DMS53 (cell line): ENCODE measurements around the gene GSTCD.
"Not testable (repeated sequence)": the region's sequence is repeated elsewhere in the genome, so short reads cannot be mapped to it uniquely, and the experiment has no call there.

Experiments
- DNase-seq: peaks from one replicate; lab custom pipeline; 2025; lab: John Stamatoyannopoulos, UW

The GSTCD gene, protein sequence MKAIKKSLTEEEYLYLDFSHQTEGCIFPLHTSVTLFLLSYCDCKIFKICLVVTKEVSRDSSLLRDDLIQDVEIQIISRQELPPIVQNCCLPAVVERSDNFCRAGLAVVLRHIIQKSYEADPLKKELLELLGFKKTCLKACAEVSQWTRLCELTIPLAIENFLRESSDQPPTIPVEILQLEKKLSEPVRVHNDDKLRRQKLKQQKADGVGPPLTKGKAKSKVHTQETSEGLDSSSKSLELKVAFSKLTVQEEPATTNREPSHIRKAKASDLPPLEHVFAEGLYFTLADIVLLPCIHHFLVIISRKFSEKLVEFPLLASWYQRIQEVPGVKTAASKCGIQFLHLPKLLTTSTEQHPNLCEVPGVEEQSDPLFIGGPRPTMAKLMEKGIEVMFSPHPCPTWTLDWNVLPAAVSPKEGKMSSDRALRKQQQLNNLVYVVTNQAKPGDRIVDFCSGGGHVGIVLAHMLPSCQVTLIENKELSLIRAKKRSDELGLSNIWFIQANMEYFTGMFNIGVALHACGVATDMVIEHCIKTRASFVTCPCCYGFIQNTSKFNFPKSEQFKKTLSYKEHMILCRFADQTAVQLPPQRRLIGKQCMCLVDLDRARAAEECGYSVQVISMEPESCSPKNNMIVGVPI

DNA sequence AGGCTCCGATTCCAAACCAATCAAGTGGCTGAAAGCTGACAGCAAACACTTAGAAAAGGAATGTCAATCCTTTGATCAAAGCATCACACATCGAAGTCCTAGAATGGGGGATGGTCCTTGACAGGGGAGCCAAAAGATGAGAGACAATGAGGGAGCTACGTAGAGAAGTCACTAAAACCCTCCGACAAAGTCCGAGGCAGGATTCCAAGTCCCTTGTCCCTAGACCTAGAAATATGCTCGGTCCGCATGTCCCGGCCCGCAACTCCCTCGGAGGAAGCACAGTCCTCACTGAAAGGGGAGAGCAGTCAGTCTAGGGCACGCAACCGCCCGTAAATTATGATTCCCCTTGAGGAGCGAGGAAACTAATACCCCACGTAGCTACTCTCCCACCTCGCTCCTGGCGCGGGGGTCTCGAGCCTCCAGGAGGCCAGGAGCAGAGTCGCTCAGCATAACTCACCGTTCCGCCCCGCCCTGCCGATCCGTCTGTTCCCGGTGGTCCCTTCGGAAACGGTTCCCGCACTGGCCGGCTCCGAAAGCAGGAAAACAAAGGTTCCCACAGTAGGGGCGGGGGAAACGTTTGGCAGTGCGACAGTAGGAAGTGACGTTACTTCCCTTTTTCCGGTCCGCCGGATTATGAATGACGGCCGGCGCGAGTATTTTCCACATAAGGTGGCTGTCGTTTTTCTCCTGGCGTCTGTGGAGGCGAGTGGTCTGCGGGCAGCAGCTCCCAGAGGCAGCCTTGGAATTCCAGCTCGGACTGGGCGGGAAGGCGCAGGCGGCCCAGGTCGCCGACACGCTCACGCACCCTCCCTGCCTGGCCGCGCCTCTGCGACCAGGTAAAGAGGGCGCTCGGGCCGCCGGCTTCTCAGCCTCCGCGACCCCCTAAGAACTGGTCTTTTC lies at the start of gene GSTCD, which contains the start of gene INTS12:
GSTCD (plus strand) TSS at position 604 of the 900 bp plus-strand sequence. CDS start 8,830 bp downstream, outside the sequence.
INTS12 (minus strand) TSS at position 509 of the 900 bp plus-strand sequence. CDS start 8,684 bp downstream, outside the sequence.
- DNase-seq = peak; percentile 95

DNA sequence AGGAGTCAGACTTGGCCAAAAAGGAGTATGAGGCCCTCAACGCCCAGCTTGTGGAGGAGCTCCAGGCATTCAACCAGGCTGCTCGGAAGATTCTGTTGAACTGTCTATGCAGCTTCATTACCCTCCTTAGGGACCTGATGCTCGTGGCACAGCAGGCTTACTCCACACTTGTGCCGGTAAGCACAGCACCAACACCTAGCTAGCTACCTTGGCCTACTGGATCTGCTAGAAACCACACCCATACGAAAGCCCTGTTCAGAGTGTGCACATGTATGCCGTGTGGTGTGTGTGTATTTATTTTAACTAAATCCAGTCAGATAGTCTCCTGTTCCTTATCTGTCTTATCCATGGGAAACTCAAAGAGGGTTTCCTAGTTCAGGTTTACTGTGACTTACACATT lies 49.4 kb upstream of the GSTCD start:
- no peak for DNase-seq

DNA sequence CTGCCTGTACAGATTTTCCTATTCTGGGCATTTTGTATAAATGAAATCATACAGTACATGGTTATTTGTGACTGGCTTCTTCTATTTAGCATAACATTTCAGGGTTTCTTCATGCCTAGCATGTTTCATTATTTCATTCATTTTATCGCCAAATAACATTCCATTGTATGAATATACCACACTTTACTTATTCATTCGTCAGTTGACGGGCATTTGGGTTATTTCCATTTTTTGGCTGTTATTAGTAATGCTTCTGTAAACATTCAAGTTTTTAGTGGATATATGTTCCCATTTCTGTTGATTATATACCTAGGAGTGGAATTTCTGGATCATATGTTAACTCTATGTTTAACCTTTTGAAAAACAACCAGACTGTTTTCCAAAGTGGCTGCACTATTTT lies 47.6 kb upstream of the GSTCD start:
- no peak for DNase-seq

DNA sequence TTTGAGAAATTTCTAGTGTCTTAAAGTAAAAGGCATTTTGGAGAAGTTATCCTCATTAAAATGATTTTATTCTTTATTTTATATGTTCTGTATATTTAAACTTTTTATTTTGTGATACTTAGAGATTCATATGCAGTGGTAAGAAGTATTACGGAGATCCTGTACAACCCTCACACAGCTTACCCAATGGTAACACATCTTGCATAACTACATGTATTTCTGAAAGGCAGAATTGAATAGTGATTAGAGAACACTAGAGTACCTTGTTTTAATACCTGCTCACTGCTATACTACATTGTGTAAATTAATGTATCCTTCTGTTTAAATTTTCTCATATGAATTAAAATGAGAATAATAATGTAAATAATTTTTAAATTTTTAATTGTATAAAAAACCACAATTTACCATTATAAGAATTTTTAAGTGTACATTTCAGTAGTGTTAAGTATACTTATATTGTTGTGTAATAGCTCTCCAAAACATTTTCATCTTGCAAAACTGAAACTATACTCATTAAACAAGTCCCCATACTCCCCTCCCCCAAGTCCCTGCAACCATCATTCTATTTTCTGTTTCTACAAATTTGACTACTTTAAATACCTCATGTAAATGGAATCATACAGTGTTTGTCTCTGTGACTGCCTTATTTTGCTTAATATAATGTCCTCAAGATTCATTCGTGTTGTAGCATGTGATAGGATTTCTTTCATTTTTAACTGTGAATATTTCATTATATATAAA lies 45.5 kb upstream of the GSTCD start:
- DNase-seq = no peak

DNA sequence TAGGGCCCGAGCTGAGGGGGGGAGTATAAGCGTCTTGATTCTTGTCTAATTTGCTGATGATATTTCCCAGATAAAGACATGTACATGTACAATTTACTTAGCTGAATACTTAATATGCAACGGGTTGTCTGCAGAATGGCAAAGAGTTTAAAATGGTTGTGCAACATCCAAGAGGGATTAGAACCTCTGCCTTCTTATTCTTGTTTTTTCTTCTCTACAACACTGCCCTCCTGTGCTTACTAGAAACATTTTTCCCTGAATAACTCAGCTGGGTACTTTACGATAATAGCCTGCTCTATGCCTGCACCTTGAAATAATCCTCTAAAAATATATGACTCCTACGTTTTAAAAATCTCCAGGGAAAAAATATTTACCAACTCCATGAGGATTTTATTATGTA lies 41.9 kb upstream of the GSTCD start:
- peak; percentile 59 for DNase-seq

DNA sequence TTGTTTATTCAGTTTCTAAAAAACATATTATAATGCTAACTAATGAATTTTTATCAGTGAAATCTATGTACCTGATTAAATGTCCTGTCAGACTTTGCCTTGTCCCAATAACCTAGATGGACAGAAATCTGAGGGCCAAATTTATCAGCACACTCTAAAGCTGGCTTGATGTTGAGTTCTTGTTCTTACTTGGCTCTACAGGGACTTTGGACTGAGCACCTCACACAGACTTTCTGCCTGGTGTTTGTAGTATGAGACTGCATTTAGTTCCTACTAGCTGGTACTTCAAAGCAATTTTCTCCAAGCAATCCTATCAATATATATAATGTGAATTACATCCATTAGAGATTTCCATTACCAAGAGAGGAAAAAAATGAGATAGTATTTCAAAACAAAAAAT lies 37.9 kb upstream of the GSTCD start:
- no peak for DNase-seq

DNA sequence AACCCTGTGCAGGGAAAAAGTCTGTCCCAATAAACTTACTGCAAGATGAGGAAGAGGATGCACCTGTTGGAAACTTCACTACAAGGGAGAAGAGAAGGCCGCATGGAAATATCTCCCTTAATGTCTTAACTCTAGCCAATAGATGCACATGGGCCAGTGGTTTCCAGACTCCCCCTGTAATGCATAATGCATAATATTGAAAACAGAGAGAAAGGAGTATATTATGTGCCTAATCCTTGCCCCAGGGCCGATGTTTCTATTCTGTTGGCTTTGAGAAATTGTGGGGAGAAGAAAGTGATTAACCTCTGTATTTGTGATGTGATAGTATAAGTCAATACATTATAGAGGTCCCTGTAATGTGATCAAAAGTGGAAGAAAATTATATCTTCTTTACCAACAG lies 37.3 kb upstream of the GSTCD start:
- DNase-seq = no peak

DNA sequence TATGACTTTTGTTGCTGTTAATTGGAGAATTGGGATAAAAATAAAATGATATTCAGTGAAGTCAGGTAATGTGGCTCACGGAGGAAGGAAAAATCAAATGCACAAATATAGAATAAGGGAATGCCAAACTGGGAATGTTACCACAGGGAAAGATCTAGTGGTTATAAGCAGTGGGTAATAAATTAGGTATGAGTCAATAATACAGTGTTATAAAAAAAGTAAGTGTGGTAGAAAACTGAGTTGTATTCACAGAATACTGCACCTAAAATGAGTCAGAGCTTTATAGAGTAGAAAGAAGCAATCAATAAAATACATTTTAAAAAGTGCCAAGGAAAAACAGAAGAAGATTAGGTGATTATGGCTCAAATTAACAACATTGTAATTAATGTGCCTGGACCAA lies 34.6 kb upstream of the GSTCD start:
- DNase-seq = no peak

DNA sequence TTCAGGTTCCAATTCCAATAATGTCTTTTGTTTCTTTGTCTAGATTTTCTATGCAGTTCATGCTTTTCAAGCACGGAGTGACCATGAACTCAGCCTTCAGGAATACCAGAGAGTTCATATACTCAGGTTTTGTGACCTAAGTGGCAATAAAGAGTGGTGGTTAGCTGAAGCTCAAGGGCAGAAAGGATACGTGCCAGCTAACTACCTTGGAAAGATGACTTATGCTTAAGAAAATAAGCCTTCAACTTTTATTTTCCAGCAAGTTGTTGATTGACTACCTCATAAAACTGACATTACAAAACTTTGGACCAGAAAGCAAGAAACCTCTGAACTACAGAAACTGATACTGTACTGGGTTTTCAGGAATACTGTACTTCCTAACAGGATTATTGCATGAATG lies 30.9 kb upstream of the GSTCD start:
- DNase-seq = no peak

DNA sequence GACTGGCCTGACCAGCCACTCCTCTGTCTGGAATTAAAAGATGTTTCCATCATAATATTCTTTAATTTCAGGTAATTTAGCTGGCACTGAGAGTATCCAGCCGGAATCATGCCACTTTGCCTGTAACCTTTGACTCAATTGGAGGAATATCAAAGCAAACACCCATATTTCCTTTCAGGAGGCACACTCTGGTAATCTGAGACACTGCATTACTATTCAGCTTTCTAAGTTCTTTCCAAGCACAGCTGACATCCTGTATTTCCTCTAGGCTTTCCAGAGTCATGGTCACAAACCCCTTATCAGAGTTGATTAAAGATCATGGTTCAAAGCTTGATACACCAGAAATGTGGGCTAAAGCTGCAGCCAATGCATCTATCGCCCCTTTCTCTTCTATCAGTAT lies 29.4 kb upstream of the GSTCD start:
- DNase-seq = peak; percentile 34

DNA sequence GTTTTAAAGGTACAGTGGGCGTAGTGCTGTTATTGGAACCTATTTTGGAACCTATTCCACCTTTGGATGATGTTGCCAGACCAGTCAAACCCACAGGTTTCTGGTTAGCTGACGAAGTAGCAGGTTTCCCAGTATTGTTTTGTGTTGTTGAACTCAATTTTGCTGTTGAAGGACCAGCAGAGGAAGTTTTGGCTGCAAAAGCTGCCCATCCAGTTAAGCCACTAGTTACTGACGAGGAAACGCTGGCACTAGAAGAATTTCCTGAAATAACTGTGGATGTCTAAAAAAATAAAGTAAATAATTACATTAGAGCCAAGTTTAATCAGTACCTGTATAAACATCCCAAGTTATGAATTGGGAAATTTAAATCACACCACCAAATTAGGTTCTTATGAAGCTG lies 25.5 kb upstream of the GSTCD start:
- DNase-seq = peak; percentile 70

DNA sequence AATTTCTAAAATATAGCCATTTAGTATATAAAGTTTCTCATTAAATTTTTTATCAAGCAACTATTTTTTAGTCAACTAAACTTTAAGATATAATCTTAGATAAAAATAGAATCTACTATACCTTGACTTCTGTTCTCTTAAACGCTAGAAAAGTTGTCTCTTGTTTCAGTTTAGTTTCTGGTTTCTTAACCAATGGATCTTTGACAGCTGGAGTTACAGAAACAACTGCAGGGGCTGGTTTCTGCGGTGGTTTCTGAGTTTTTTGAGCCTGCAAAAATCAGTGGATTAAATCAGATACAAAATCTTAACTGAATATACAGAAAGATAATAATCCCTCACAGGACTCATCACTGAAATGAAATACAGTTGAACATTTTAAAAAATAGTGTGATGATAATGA lies 22.0 kb upstream of the GSTCD start:
- no peak for DNase-seq

DNA sequence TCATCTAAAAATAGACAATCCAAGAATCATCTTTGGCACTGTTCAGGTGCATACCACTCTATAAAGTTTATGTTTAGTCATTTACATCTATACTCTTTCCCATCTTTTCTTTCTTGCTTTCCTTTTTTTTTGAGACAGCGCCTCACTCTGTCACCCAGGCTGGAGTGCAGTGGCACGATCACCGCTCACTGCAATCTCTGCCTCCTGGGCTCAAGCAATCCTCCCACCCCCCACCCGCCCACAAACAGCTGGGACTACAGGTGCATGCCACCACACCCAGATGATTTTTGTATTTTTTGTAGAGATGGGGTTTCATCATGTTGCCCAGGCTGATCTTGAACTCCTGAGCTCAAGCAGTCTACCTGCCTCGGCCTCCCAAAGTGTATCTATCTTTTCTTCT lies 13.8 kb upstream of the GSTCD start:
- peak; percentile 1 for DNase-seq

DNA sequence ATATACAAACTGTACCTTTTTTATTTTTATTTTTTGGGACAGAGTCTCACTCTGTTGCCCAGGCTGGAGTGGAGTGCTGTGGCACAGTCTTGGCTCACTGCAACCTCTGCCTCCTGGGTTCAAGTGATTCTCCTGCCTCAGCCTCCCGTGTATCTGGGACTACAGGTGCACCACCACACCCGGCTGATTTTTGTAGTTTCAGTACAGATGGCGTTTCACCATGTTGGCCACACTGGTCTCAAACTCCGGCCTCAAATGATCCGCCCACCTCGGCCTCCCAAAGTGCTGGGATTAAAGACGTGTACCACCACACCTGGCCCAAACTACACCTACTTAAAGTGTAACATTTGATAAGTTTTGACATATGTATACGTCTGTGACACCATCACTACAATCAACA lies 12.8 kb upstream of the GSTCD start:
- not testable (repeated sequence) for DNase-seq

DNA sequence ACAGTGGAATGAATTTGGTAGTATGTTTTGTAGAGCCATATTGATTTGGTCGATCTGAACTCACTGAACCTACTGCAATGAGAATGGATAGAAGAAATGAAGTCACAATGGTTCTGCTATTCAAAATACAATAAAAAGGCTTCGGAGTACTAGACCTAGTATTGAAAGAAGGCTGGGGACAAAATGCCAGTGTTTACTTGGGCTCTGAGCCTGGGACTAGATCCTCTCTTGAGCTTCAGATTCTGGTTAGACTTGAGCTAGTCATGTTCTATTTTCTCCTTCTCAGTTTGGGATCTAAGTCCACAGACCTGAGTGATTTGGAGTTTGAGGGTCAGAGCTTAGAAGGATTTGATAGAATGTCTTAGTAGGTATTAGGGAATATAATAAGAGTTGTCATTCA lies 10.0 kb upstream of the GSTCD start:
- DNase-seq = no peak

DNA sequence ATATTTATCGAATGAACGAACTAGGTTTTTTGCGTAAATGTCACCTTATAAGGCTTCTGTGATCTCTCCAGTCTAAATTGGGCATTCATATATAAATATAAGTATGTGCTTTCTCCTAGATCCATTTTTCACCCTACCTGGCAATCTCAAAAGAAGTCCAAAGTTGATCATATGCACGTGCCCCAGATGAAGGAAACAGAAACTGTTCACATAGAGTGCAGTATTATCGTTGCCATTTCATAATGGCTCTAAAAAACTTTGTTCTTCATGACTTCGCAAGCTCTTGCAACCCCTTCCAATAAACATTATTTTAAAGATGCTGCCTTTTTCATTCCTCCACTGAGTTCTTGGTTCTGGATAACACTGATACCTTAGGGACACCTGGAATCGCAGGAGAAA lies 803 bp upstream of the GSTCD start:
- no peak for DNase-seq

DNA sequence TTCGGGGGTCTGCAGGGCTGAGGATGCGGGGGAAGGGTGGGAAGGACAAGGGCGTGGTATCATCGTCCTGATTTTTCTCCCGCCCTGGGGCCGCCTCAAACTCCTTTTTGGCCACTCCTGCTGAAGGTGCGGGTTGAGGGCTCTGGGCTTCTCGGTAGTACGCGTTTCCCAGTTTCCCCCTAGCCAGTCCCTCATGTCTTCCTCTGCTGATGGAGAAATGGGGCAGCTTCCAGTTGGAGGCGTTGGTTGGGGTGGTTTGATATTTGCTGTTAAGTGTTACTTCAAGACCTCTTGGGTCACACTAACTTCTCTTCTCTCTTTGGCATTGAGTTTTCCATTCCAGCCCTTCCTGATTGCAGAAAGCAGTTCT lies 482 bp downstream of the GSTCD start:
- peak; percentile 60 for DNase-seq

DNA sequence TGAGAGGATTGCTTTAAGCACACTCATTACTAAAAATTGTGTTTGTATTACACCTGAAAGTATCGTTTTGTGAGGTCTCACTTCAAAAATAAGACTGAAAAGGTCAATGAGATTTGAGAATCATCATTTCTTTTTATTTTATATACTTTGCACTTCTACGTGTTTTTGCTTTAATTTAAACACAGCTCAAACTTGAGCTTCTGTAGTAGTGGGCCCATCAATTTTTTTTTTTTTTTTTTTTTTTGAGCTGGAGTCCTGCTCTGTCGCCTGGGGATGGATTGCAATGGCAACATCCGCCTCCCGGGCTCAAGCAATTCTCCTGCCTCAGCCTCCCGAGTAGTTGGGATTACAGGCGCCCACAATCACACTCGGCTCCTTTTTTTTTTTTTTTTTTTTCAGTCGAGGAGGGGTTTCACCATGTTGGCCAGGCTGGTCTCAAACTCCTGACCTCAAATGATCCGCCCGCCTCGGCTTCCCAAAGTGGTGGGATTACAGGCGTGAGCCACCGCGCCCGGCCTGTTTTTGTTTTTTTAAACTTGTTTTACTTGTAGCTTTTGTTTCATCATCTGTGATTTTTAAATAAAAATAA lies 1.5 kb downstream of the GSTCD start:
- no peak for DNase-seq

DNA sequence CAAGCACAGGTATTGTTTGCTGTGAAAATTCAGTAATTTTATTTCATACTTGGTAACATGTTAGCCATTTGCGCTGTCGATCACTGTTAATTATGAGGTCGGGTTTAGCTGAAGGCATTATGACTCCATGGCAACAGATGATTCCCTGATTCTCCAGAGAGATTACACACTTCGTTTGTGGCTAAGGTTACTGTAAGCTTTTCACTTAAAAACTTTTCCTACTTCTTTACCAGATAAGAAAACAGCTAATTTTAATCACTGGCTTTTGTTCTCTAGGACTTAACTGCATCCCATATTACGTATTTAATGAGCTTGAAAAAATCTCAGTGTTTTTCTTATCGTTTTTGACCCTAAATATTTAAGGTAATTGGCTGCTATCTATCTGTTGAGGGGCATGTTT lies 2.1 kb downstream of the GSTCD start:
- no peak for DNase-seq

DNA sequence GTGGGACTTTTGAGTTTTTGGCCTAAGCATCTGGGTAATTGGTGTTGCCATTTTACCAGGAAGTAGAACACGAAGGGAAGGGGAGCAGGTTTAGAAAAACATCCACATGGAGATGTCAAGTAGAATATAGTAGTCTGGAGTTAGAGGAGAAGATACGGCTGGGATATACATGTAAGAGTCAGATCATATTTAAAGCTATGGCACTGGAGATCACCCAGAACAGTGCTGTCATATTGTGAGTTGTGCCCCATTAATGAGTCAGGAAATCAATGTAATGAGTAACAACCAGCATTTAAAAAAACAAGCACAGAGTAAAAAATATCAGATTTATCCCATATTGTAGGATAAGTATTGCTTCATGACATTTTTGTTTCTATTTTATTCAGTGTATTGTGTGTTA lies 4.2 kb downstream of the GSTCD start:
- no peak for DNase-seq

DNA sequence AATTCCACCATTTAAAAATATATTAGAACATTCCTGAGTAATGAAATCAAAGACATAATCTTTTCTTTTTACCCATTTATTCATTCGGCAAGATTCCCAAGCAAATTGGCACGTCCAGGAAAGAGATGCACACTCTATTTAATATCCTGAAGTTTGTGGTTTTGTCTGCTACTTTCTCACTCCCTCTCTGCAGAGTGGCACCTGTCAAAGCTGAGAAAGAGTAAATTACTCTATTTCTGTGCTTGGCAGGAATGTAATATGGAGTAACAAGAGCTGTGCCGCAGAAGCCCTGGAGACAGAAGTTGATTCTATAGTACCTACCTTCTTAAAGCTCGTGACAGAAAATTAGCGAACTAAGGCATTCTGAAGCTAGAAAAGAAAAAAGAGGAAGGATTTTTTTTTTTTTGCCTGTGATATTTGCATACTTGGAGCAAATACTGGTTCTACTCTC lies 5.5 kb downstream of the GSTCD start:
- DNase-seq = no peak
